HG02678 (cell line): ENCODE results near the gene MACROD2.

Experiments used
- ATAC-seq: cut with Tn5 transposase; IDR thresholded peaks from one replicate; pipeline ENCODE4 v1.9.1; 2021; ENCODE audit warnings: mild to moderate bottlenecking, moderate library complexity; ENCODE audit not compliant: unreplicated experiment

The MACROD2 gene

DNA sequence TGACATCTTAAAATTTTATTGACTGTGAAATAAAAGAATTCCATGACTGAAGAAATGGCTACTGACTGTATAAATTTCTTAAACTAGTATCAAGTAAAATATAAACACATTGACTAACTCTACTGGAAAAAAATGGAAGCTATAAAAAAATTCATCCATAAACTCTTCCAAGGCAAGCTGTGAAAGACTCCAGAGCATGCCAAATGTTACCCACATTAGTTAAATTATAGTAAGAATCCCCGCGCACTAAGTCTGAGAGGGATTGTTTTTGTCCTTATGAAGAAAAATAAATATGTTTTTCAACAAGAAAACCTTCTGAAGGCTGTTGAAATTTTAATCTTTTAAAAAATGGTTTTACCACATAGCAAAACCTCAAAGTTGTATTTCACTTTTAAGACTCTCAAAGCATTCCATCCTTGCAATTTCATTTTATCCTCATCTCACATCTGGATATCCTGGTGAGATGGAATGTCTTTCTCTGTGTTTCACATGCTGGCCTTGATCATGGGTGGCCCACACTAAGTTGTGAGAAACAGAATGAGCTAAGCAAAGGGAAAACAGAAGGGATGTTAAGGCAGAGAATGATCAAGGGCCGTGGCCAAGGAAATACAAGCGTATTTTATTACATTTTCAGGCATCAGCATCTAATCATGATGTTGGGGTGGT is 1845.5 kb downstream of the MACROD2 start:
- ATAC-seq: no peak

- ATAC-seq: peak; percentile 67
Measured at GRCh38 chr20:15842872-15843271, 1847.6 kb downstream of the MACROD2 start.

DNA sequence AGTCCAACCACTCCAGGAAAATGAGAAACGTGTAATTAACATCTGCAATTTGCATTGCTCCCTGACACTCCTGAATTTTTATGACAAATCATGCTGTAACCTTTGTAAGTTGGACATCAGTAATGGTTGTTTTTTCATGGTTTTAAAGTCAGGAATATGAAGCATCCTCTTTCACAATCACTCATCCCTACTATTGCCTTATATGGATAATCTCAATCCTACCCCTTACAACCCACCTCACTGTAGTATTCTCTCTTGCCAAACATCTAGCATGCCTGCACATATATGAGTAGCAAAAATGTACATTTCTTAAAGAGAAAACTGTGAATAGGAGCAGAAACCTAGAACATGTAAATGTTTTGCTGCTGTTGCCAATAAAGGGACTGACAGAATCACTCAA is 1848.5 kb downstream of the MACROD2 start:
- ATAC-seq: no peak

DNA sequence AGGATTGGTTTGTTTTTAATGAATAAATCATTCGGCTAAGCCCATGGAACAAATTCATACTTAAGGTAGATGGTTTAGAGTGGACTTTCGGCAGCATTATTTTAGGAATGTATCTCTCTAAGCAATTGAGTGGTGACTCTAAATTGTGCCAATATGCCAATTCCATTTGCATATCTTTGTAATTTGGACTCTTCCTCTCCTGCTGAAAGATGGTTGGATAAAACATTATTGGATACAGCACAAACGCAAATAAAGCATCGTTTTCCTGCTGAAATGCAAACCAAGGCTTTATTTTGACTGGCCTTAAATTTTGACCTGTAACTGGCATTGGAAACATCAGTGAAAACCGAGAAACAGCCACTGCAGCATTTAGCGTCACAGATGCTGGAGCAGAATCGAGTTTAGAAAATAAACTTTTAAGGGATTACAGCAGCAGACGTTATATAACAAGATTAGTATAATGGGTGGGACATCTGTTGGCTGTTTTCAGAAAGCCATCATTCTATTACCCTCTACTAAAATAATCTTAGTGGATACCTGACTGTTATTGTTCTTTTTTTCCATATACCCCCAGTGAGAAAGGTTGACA is 1852.0 kb downstream of the MACROD2 start:
- ATAC-seq: no peak

DNA sequence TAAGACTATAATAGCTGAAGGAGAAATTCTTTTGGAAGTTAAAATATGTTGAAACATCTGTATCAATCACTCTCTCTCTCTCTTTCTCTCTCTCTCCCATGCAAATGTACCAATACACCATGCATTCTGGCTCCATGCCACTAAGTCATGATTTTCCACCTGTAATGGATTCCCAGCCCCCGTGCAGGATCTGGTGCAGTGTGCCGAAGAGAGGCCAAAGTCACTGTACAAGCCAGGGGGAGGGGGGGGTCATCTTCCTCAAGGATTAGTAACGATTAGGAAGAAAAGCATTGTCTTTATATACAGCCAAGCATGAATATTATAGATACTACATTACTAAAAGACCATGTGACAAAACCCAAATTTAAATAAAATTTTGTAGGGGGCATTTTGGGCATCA is 1852.8 kb downstream of the MACROD2 start:
- ATAC-seq: no peak

DNA sequence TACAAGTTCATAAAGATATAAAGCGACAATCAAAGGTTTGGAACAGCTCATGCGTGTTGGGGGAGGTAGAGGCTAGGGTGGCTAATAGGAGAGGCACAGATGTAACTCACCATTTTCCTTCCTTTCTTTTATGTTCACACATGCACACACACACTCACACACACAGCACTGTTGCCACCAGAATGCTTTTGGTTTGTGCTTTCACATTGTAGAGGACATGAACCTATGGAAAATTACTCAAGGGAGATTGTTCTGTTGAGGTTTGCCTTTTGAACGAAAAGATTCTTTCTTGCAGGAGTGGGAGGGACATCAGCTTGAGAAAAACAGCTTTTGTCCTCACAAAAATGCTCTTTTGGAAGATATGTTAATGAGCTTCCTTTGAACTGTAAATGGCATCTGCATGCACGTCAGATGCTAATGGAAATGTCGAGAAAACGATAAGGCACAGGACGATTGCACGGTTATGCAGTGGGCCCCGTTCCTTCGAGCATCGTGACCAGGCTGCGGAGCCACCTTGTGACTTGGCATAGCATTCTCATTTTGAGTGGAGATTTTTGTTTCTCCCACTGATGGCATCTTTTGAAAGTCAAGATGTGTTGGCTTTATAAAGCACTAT is 1853.8 kb downstream of the MACROD2 start:
- no peak for ATAC-seq

DNA sequence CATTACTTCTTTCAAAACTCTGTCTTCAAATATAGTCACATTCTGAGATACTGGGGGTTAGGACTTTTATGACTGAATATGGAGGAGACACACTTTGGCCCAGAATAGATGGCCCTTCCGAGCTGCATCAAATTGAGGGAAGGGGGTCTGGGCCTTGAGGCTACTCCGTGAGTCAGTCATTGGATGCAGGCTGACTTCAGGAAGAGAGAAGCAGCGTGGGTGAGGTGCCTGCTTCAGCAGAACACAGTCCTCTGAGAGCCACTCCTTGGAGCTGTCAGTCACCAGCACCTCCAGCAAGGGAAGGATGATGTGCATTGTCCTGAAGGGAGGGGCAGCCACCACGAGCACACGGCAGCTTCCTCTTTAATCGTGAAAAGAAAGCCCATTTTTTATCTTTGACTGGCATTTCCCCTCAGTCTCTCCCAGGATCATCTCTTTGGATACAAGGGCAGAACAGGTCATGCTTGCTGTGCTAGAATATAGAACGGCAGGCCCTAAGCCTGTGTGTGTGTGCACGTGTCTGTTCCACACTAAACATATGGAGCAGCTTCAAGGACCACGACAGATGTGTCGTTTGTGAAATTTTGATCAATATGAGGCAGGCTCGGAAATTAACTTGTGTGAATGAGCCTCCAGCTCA is 1856.4 kb downstream of the MACROD2 start:
- ATAC-seq: no peak

- ATAC-seq: no peak
Measured at GRCh38 chr20:15854911-15855310, 1859.6 kb downstream of the MACROD2 start.

DNA sequence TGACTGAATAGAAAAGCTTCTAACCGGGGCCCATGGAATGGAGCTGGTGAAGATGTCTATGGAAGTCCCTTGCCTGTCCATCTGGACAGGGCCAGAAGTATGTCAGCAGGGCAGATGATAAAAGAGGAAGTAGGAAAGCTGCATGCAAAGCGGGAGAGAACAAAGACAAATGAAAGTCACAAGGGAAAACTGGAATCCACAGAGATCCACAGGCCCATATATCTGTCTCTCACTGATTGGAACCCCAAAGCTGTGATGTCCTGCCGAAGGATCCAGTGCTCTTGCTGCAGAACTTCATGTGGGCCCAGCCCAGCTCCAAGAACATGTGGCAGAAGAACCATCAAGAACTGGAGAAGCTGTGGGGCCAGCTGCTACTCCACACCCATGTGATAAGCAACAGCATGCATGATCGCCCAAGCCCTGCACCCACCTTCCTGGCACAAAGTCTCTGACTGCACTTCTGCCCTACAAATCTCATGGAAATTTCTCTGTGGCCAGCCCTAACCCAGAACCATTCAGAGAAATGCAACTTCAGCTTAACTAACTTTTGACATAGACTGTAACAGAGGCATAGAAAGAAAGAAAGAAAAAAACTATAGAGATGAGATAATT is 1862.0 kb downstream of the MACROD2 start:
- peak; percentile 68 for ATAC-seq

DNA sequence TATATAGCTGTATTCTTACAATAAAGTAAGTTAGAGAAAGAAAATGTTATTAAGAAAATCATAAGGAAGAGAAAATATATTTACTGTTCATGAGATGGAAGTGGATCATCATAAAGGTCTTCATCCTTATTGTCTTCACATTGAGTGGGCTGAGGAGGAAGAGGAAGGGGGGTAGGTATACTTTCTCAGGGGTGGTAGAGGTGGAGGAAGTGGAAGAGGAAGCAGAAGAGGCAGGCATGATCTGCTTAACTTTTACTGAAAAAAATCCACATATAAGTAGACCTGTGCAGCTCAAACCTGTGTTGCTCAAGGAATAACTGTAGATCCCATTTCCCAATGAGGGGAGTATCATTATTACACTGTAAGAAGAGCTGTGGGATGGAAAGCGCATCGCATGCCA is 1863.7 kb downstream of the MACROD2 start:
- no peak for ATAC-seq

DNA sequence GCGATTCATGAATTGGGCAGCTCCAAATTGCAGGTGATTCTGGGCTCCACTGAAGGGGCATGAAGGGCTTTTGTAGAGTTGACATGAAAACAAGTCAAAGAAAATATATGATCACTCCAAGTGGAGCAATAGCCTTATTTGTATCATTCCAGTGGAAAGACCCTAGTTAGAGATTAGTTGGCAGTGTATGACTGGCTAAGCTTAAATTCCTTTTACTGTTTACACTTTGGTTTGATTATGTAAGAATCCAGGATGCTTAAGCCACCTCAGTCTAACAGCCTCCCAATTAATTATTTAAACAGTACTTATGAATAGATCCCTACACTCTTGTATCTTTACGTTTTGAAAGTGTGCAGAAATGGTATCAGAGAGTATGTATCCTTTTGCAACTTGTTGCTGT is 1865.5 kb downstream of the MACROD2 start:
- ATAC-seq: no peak

- no peak for ATAC-seq
Measured at GRCh38 chr20:15862178-15862577, 1866.9 kb downstream of the MACROD2 start.

DNA sequence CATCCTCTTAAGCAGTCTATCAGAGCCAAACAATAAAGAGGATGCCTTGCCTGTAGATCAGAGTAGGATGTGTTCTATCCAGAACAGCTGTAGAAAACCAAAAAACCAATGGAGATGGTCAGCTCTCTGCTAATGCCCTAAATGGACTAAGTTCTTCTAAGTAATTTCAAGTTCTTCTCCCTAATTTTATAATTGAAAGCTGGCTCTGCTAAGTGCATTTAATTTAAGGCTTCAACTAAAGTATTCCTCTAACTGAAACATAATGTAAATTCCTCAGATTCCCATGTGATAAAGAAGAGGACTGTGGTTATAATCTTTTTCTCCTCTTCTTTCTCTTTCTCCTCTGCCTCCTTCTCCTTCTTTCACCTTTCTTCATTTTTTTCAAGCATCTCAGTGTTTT is 1868.4 kb downstream of the MACROD2 start:
- no peak for ATAC-seq

GRCh38 chr20:15865553-15865952 is 1870.2 kb downstream of the MACROD2 start:
- no peak for ATAC-seq

GRCh38 chr20:15866916-15867730 is 1871.8 kb downstream of the MACROD2 start:
- ATAC-seq: no peak

DNA sequence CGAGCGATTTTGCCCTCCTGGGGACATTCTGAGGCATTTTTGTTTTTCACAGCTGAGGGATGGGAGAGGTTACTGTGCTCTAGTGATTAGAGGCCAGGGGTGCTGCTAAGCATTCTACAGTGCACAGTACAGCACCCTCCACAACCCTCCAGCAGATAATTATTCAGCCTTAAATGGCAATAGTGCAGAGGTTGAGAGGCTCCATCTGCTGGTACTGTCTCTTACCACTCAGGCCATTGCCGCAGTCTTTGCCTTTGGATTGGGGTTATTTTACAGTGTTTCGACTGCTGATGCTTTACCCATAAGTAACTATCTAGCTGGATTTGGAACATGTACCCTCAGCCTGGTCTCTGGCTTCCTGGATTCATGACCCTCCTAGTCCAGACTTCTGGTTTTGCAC is 1872.6 kb downstream of the MACROD2 start:
- no peak for ATAC-seq

DNA sequence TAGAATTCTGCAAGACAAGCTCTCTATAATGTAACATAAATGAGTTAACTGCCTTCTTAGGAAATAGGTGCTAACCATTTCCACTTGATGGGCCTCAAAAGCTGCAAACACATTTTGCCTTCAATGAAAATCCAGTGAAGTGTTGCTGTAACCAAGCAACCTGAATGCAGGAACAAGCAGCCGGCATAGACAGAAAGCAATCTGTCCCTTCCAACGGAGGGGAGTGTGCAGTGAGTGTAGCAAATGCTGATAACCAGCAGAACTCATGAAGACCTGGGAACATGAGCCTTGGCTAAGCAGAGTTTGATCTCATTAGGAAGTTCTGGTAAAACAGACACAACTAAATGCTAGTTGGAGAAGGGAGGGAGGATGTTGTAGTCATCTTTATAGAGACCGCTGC is 1880.1 kb downstream of the MACROD2 start:
- ATAC-seq: no peak

GRCh38 chr20:15882553-15882952 is 1887.2 kb downstream of the MACROD2 start:
- ATAC-seq: no peak

- no peak for ATAC-seq
Measured at GRCh38 chr20:15886250-15886649, 1890.9 kb downstream of the MACROD2 start.

- no peak for ATAC-seq
Measured at GRCh38 chr20:15887387-15887786, 1892.1 kb downstream of the MACROD2 start.

- ATAC-seq: no peak
Measured at GRCh38 chr20:15889061-15889460, 1893.7 kb downstream of the MACROD2 start.
